Measurements from ENCODE around the gene RPS24. TPM values are rescaled to one million over a fixed set of nuclear protein-coding genes. Genes with fewer than 3 reads are reported as not detected.

The RPS24 gene
- total and polyA plus RNA-seq, 2 of the 13 experiments (the other 11 are each of a cell fraction or from before 2014, with no cell fraction given) = 2,690 to 3,319 TPM

GRCh38 chr10:78033387-78033636 is 351 bp upstream of the RPS24 start:
- WGBS (ENCODE audit: low lambda C conversion rate) = 2% methylated on average over 4 of the region's 4 CpGs
- TF ChIP-seq ZBTB39 (CRISPR knock-in tag; IDR thresholded peaks at IDR 0.05) = 0 out of 2 replicates have a peak, but pooled peaks have one; percentile 15
- 0 out of 2 replicates have a peak, but pooled peaks have one; percentile 16 for TF ChIP-seq ZSCAN9 (CRISPR knock-in tag; IDR thresholded peaks at IDR 0.05; ENCODE audit: borderline replicate concordance)
- no peak for TF ChIP-seq RFXANK (CRISPR knock-in tag; IDR thresholded peaks at IDR 0.05)
- TF ChIP-seq AGO1 (IDR thresholded peaks at IDR 0.05; ENCODE audit: low read depth, low read length, poor library complexity, severe bottlenecking) = peak; percentile 4
- TF ChIP-seq ATF1 (CRISPR knock-in tag; IDR thresholded peaks at IDR 0.05) = peak; percentile 60; the same call in 1 of the 2 replicates
- no peak for TF ChIP-seq HNF1A (IDR thresholded peaks at IDR 0.05; ENCODE audit: low read depth)
- no peak for TF ChIP-seq HNF1A (CRISPR knock-in tag; IDR thresholded peaks at IDR 0.05; ENCODE audit: borderline replicate concordance)
- TF ChIP-seq CHD4 (IDR thresholded peaks at IDR 0.05; ENCODE audit: borderline replicate concordance, low read length) = 0 out of 2 replicates have a peak, but pooled peaks have one; percentile 0
- TF ChIP-seq ZFP1 (CRISPR knock-in tag; IDR thresholded peaks at IDR 0.05) = 0 out of 2 replicates have a peak, but pooled peaks have one; percentile 39
- TF ChIP-seq RARA (CRISPR knock-in tag; IDR thresholded peaks at IDR 0.05) = no peak
- 0 out of 2 replicates have a peak, but pooled peaks have one; percentile 6 for TF ChIP-seq GLI4 (CRISPR knock-in tag; IDR thresholded peaks at IDR 0.05; ENCODE audit: borderline replicate concordance)
- no peak for TF ChIP-seq KLF6 (CRISPR knock-in tag; IDR thresholded peaks at IDR 0.05)
- TF ChIP-seq ZBTB37 (CRISPR knock-in tag; IDR thresholded peaks at IDR 0.05) = no peak
- peak; percentile 32; the same call in 1 of the 2 replicates for TF ChIP-seq KDM5A (IDR thresholded peaks at IDR 0.05; ENCODE audit: borderline replicate concordance, low read length)
- Histone ChIP-seq H4K20me1 (ENCODE audit: insufficient read depth, low read length) (peaks cover 41% of the 10 kb centered on the region), H3K4me1 (ENCODE audit: insufficient read depth, low read length) (peaks cover 45% of the 10 kb centered on the region), H3K4me3 (replicated peaks in 1 of 3; ENCODE audit: insufficient read depth in 1 of 3, low read depth in 2 of 3, low read length in 3 of 3) (peak overlapping the region; percentile 61 to 91 (median 78); a peak in 5 of 6 replicates), H2AFZ (ENCODE audit: low read length) (peak overlapping the region; percentile 93), H3K36me3 (replicated peaks in 1 of 2; ENCODE audit: control insufficient read depth in 1 of 2, insufficient read depth in 2 of 2, low read length in 2 of 2) (peaks cover 14 to 33% of the 10 kb centered on the region in 2 experiments), H3K9me3 (ENCODE audit: low read length) (no peaks in the 10 kb centered on the region), H3K4me2 (ENCODE audit: low read depth, low read length) (peak overlapping the region; percentile 84), H3K9ac (ENCODE audit: insufficient read depth, low read depth, low read length) (peak overlapping the region; percentile 75), H3K27me3 (ENCODE audit: control insufficient read depth in 1 of 2, insufficient read depth in 2 of 2, low read length in 2 of 2) (no peaks in the 10 kb centered on the region; a peak in 2 of 5 replicates), H3K27ac (ENCODE audit: extremely low read length, insufficient read depth, low read length) (peak overlapping the region; percentile 80), H3K79me2 (ENCODE audit: insufficient read depth, low read length) (peaks cover 54% of the 10 kb centered on the region)
- DNase-seq (ENCODE audit: low spot score) (no peak), ATAC-seq (no peak), FAIRE-seq (no peak)
- BruUV-seq (replicated peaks) = no TSS peak
- in situ Hi-C loops (cut with HindIII; ENCODE audit: extremely low pct_ligation_motif_present, low pct_unique_long_range_greater_than_20kb) = no loop called here
- ChIA-PET CTCF (ENCODE audit: low intra/inter-chr PET ratio, low total read pairs) (no interaction called here), POLR2A (interaction anchor here (1.5 kb wide), 1 partner anchor 14 kb away, joined by 6 read pairs; no protein-coding TSS in a partner anchor)
- intact Hi-C loops (cut with micrococcal nuclease; ENCODE audit: unreplicated experiment) = no loop called here

Measured in HepG2 (cell line).